ENCODE results near the gene EFCC1. TPM values are rescaled to one million over a fixed set of nuclear protein-coding genes. Genes with fewer than 3 reads are reported as not detected.

Gene EFCC1
- total and polyA plus RNA-seq, 2 of the 8 experiments (the other 6 are each of a cell fraction or from before 2014, with no cell fraction given) = 0.14 to 0.37 TPM

GRCh38 chr3:129015388-129016105 lies 14.4 kb downstream of the EFCC1 start (continued):
- TF ChIP-seq CHD7 (IDR thresholded peaks at IDR 0.05; ENCODE audit: insufficient replicate concordance, low read length) (no peak), BACH1 (IDR thresholded peaks at IDR 0.05; ENCODE audit: low read length) (0 out of 2 replicates have a peak, but pooled peaks have one; percentile 9)
